IMR-90 (cell line): ENCODE results near the gene SLX9. TPM values are rescaled to one million over a fixed set of nuclear protein-coding genes. Genes with fewer than 3 reads are reported as not detected.
A peak's percentile ranks its signal among the peaks of the same experiment; 100 is the strongest.

Experiments used
- ATAC-seq: fragments of 200-7000 bp; cut with Tn5 transposase; 2 replicates; pipeline ENCODE4 v1.9.1; 2020; ENCODE audit warnings: low read depth, mild to moderate bottlenecking, moderate library complexity
- BruUV-seq: library from RNA; stranded (reverse); fragments of 400-500 nt; replicated peaks from 2 replicates; lab custom pipeline; 2021; lab: Mats Ljungman, UMichigan
- CTCF ChIA-PET: fragments of 300-600 bp; formaldehyde crosslinking; extraction: SDS; loops from one replicate; lab custom pipeline; 2021; ENCODE audit warnings: antibody characterized with exemption; lab: Yijun Ruan, JAX
- POLR2A ChIA-PET: fragments of 300-600 bp; sonication (Branson Sonifier 250); formaldehyde crosslinking; loops from one replicate; lab custom pipeline; 2022; ENCODE audit warnings: antibody characterized with exemption; ENCODE audit not compliant: unreplicated experiment; lab: Charles Lee
- DNase-seq: peaks from one replicate; pipeline ENCODE4 v3.0.0; 2013
- H2AFZ ChIP-seq: replicated peaks from 2 replicates; pipeline ENCODE3; 2013; ENCODE audit warnings: low read length, mild to moderate bottlenecking; ENCODE audit not compliant: poor library complexity
- H2AK5ac ChIP-seq: 2 replicates; pipeline ENCODE4 v1.6.1; 2013; ENCODE audit warnings: low read depth, low read length, inconsistent platforms
- H2AK9ac ChIP-seq: replicated peaks from 2 replicates; pipeline ENCODE3; 2013; ENCODE audit warnings: mild to moderate bottlenecking, low read depth, low read length, moderate library complexity; ENCODE audit not compliant: poor library complexity
- H2BK120ac ChIP-seq: 2 replicates; pipeline ENCODE4 v1.6.1; 2013; ENCODE audit warnings: low read depth, low read length, inconsistent platforms
- H2BK15ac ChIP-seq: 3 replicates; pipeline ENCODE4 v1.6.1; 2013; ENCODE audit warnings: low read depth, low read length, inconsistent platforms
- H2BK20ac ChIP-seq: 2 replicates; pipeline ENCODE4 v1.6.1; 2013; ENCODE audit warnings: low read depth, mild to moderate bottlenecking, inconsistent platforms, low read length, moderate library complexity
- H2BK5ac ChIP-seq: 2 replicates; pipeline ENCODE4 v1.6.1; 2013; ENCODE audit warnings: mild to moderate bottlenecking, low read depth, low read length, inconsistent platforms; ENCODE audit not compliant: poor library complexity, severe bottlenecking
- H3K14ac ChIP-seq: replicated peaks from 2 replicates; pipeline ENCODE4 v1.6.1; 2013; ENCODE audit warnings: low read depth, low read length, inconsistent platforms
- H3K18ac ChIP-seq: 2 replicates; pipeline ENCODE4 v1.6.1; 2013; ENCODE audit warnings: low read depth, low read length, control low read depth
- H3K23ac ChIP-seq: 2 replicates; pipeline ENCODE4 v1.6.1; 2013; ENCODE audit warnings: low read depth, low read length, inconsistent platforms
- H3K27ac ChIP-seq: 2 replicates; pipeline ENCODE4 v1.5.1; 2013; ENCODE audit warnings: mild to moderate bottlenecking, control low read depth, low read length; ENCODE audit not compliant: insufficient read depth
- H3K27me3 ChIP-seq: 2 replicates; pipeline ENCODE4 v1.6.1; 2013; ENCODE audit warnings: low read length; ENCODE audit not compliant: control insufficient read depth, insufficient read depth
- H3K36me3 ChIP-seq: 2 replicates; pipeline ENCODE4 v1.6.1; 2013; ENCODE audit warnings: low read length, mixed read lengths; ENCODE audit not compliant: control insufficient read depth, insufficient read depth
- H3K4ac ChIP-seq: 2 replicates; pipeline ENCODE4 v1.6.1; 2013; ENCODE audit warnings: low read depth, low read length, inconsistent platforms
- H3K4me1 ChIP-seq: 2 replicates; pipeline ENCODE4 v1.6.1; 2013; ENCODE audit warnings: low read length, mixed read lengths; ENCODE audit not compliant: control insufficient read depth, insufficient read depth
- H3K4me2 ChIP-seq: 2 replicates; pipeline ENCODE4 v1.6.1; 2013; ENCODE audit warnings: low read depth, mild to moderate bottlenecking, control low read depth, low read length, moderate library complexity
- H3K4me3 ChIP-seq: 2 replicates; pipeline ENCODE4 v1.5.1; 2013; ENCODE audit warnings: low read depth, mild to moderate bottlenecking, control low read depth, low read length, moderate library complexity; ENCODE audit not compliant: insufficient read depth
- H3K56ac ChIP-seq: 2 replicates; pipeline ENCODE4 v1.6.1; 2013; ENCODE audit warnings: low read length, inconsistent platforms; ENCODE audit not compliant: insufficient read depth; ENCODE audit errors: extremely low read depth
- H3K79me1 ChIP-seq, 2 experiments: 2 replicates each; pipeline ENCODE4 v1.6.1; 2013; ENCODE audit warnings: low read length in 2 of 2, inconsistent platforms in 1 of 2, low read depth in 1 of 2
- H3K9ac ChIP-seq: 2 replicates; pipeline ENCODE4 v1.6.1; 2013; ENCODE audit warnings: low read depth, low read length, control low read depth
- H3K9me1 ChIP-seq: 2 replicates; pipeline ENCODE4 v1.6.1; 2013; ENCODE audit warnings: low read length, inconsistent platforms; ENCODE audit not compliant: insufficient read depth
- H3K9me3 ChIP-seq: 2 replicates; pipeline ENCODE4 v1.6.1; 2013; ENCODE audit warnings: low read length; ENCODE audit not compliant: control insufficient read depth, insufficient read depth
- H4K20me1 ChIP-seq: 2 replicates; pipeline ENCODE4 v1.6.1; 2013; ENCODE audit warnings: low read length, inconsistent platforms; ENCODE audit not compliant: insufficient read depth
- H4K5ac ChIP-seq: 2 replicates; pipeline ENCODE4 v1.6.1; 2013; ENCODE audit warnings: mild to moderate bottlenecking, low read depth, low read length, control low read depth
- H4K8ac ChIP-seq, 2 experiments: 2 replicates each; pipeline ENCODE4 v1.6.1; 2013; ENCODE audit warnings: low read depth in 2 of 2, low read length in 2 of 2, control low read depth in 1 of 2, inconsistent platforms in 1 of 2
- H4K91ac ChIP-seq: 2 replicates; pipeline ENCODE4 v1.6.1; 2013; ENCODE audit warnings: low read depth, low read length, inconsistent platforms; ENCODE audit not compliant: insufficient read depth
- BHLHE40 ChIP-seq: fragments of 150-350 bp; IDR thresholded peaks from 2 replicates; pipeline ENCODE4 v1.6.1; 2016; ENCODE audit warnings: mild to moderate bottlenecking, low read depth, low read length
- MAZ ChIP-seq: IDR thresholded peaks from 2 replicates; pipeline ENCODE4 v1.6.1; 2012; ENCODE audit warnings: low read depth, mild to moderate bottlenecking, low read length, improper control_type of control experiment, moderate library complexity, borderline replicate concordance
- MXI1 ChIP-seq: IDR thresholded peaks from 2 replicates; pipeline ENCODE4 v1.6.1; 2012; ENCODE audit warnings: low read depth, mild to moderate bottlenecking, low read length, moderate library complexity, borderline replicate concordance
- RAD21 ChIP-seq: IDR thresholded peaks from 2 replicates; pipeline ENCODE4 v1.6.1; 2012; ENCODE audit warnings: low read length, improper control_type of control experiment
- RCOR1 ChIP-seq: IDR thresholded peaks from 2 replicates; pipeline ENCODE4 v1.6.1; 2012; ENCODE audit warnings: mild to moderate bottlenecking, low read length, improper control_type of control experiment; ENCODE audit not compliant: insufficient replicate concordance
- SMC3 ChIP-seq: fragments of 150-350 bp; IDR thresholded peaks from 2 replicates; pipeline ENCODE4 v1.6.1; 2016; ENCODE audit warnings: low read depth, mild to moderate bottlenecking, antibody characterized with exemption, low read length, moderate library complexity
- WGBS, 2 experiments: methylation state at CpG; one replicate each; pipeline versions ENCODE4 v1.1.5 to v1.1.7; 2013; ENCODE audit warnings: missing lambda C conversion rate in 2 of 2; ENCODE audit not compliant: insufficient read length in 1 of 2; ENCODE audit errors: extremely low coverage in 2 of 2; 5-methylcytosine and 5-hydroxymethylcytosine counted together
- dilution Hi-C: fragments of 300-500 bp; cut with HindIII; formaldehyde crosslinking; loops from one replicate; pipeline ENCODE4 v1.14.3; 2018; ENCODE audit warnings: low sequenced_read_pairs; ENCODE audit not compliant: unreplicated experiment
- in situ Hi-C: fragments of 300-500 bp; cut with MboI; formaldehyde crosslinking; loops from 3 replicates; pipeline ENCODE4 v1.14.3; 2019; ENCODE audit warnings: low sequenced_read_pairs, inconsistent platforms, mixed read lengths
- intact Hi-C: fragments of 100-400 bp; cut with micrococcal nuclease; formaldehyde crosslinking; loops from 2 replicates; pipeline ENCODE4 v1.10.0; 2022
- polyA plus RNA-seq, 3 experiments: library from polyadenylated mRNA; depleted of rRNA; stranded (reverse); fragments of >200 nt; gene quantifications; 2 replicates each; pipeline ENCODE4 v1.2.3, GENCODE V29; 2012; ENCODE audit warnings: low replicate concordance in 1 of 3
- total RNA-seq: library from RNA; depleted of rRNA; stranded (reverse); fragments of >200 nt; gene quantifications from 2 replicates; pipeline ENCODE4 v1.2.3, GENCODE V29; 2012

Gene SLX9
- total and polyA plus RNA-seq, 2 of the 4 experiments (the other 2 are of a cell fraction), result 10.4 to 21.7 TPM

- 48% methylated on average over 7 of the region's 17 CpGs; no CpG with 5 or more reads in 1 of the 2 experiments for WGBS, 2 experiments
- Histone ChIP-seq H4K5ac (no peak overlapping the region), H3K4me3 (no peak overlapping the region), H2BK15ac (peak overlapping the region; percentile 87; the same call in 2 of the 3 replicates), H3K23ac (peak overlapping the region; percentile 14; the same call in 1 of the 2 replicates), H3K4me2 (no peak overlapping the region), H3K4me1 (peaks cover 25% of the 10 kb centered on the region), H3K56ac (no peak overlapping the region), H4K20me1 (peaks cover 3% of the 10 kb centered on the region), H2BK20ac (peak overlapping the region; percentile 80), H4K8ac (peak overlapping the region; percentile 64 to 70; a peak in 3 of 4 replicates), H3K9ac (no peak overlapping the region), H3K79me1 (peaks cover 21 to 62% of the 10 kb centered on the region in 2 experiments), H4K91ac (peak overlapping the region; percentile 48; the same call in 1 of the 2 replicates), H2AK5ac (peak overlapping the region; percentile 65), H3K18ac (peak overlapping the region; percentile 61), H2AK9ac (no peak overlapping the region), H3K27me3 (no peaks in the 10 kb centered on the region), H2BK120ac (peak overlapping the region; percentile 76), H3K14ac (peak overlapping the region; percentile 60), H3K9me3 (peaks cover 5% of the 10 kb centered on the region; the same call in 1 of the 2 replicates), H3K27ac (peak overlapping the region; percentile 15; the same call in 1 of the 2 replicates), H3K9me1 (peaks cover 24% of the 10 kb centered on the region), H2BK5ac (peak overlapping the region; percentile 32), H3K4ac (peak overlapping the region; percentile 81), H3K36me3 (peaks cover 18% of the 10 kb centered on the region), H2AFZ (peak overlapping the region; percentile 59)
- no peak for TF ChIP-seq BHLHE40
- TF ChIP-seq SMC3, result no peak
- no peak for TF ChIP-seq RCOR1
- TF ChIP-seq MXI1, result no peak
- TF ChIP-seq MAZ, result peak; percentile 51; the same call in 1 of the 2 replicates
- no peak for TF ChIP-seq RAD21
- DNase-seq (peak; percentile 94), ATAC-seq (no peak)
- CTCF ChIA-PET, result interaction anchor here (1.0 kb wide), 1 partner anchor 172 kb away, joined by 3 read pairs; no protein-coding TSS in a partner anchor
- POLR2A ChIA-PET, result no interaction called here
- no TSS peak for BruUV-seq
- dilution Hi-C loops (no loop called here), in situ Hi-C loops (no loop called here), intact Hi-C loops (no loop called here)
These were observed 25.6 kb downstream of the SLX9 start for GRCh38 chr21:44965251-44966022.
